Stimulated activated CD4-positive, alpha-beta T cell treated with anti-CD3 and anti-CD28 coated beads, Interleukin-15, amount 100 ng/mL, for 48 hours (primary cell): ENCODE results near the gene LGALS8.
A peak's percentile ranks its signal among the peaks of the same experiment; 100 is the strongest.
"Not testable (repeated sequence)": the region's sequence is repeated elsewhere in the genome, so short reads cannot be mapped to it uniquely, and the experiment has no call there.

ENCODE experiments used
- DNase-seq, 2 donors: peaks; one replicate each; pipeline ENCODE4 v3.0.0-alpha.2; 2020; ENCODE audit warnings: low read depth in 2 of 2

The LGALS8 gene

DNA sequence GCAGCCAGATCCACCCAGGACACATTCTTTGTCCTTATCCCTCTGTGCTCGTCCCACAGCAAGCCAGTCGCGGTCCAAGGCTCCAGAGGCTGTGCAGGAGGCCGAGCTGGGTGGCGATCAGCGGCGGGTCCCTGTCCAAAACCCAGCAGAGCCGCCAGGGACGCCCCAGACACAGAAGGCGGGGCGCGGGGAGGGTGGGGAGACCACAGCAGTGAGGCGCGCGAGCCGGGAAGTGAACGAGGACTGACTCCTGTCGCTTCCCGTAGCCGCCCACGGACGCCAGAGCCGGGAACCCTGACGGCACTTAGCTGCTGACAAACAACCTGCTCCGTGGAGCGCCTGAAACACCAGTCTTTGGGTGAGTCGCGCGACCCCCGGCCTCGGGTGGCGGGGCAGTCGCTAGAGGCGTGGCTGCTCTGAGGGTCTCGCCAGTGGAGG, at the start of gene LGALS8:
Gene LGALS8, plus strand, starts transcription at position 279 of the 438 bp plus-strand sequence. CDS start 2,089 bp downstream, outside the sequence.
- peak; percentile 85 for DNase-seq

DNA sequence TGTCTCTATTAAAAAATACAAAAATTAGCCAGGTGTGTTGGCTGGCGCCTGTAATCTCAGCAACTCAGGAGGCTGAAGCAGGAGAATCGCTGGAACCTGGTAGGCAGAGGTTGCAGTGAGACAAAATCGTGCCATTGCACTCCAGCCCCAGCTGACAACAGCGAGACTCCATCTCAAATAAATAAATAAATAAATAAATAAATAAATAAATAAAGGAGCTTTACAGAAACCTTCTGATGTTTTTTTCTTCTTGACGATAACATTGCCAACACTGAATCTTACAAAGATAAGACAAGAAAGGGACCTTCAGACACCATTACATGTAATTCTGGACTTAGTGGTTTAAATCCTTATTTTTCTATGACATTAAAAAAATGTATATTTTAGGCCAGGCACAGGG, 47.8 kb upstream of the LGALS8 start:
- no peak for DNase-seq

DNA sequence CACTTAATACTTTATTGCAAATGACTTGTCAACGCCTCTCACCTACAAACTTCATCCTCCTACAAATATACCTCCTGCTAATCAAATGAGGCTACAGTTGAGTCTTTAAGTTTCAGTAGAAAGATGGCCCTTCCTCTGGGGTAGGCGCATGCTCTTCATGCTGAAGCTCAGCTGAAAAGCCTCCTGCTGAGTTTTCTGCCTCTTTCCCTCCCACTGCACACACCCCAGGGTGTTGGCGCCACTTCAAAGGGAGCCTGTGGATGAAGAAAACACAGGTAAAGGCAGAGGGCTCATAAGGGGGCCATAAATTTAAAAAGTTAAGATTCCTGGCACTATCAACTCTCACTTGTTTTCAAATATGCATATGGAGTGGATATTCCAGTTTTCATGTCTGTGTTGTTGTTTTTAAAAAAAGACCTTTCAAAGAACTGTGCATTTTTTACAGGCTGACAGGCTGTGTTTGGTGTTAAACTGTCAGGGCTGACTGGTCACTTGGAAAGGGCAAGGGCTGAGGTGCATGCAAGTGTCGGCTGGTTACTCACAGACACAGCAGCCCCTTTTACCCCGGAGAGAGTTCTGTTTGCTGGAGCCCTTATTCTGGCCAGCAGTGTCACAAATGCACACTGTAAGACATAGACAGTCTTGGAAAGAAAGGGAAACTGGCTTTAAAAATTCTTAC, 42.9 kb upstream of the LGALS8 start:
- DNase-seq, result no peak

DNA sequence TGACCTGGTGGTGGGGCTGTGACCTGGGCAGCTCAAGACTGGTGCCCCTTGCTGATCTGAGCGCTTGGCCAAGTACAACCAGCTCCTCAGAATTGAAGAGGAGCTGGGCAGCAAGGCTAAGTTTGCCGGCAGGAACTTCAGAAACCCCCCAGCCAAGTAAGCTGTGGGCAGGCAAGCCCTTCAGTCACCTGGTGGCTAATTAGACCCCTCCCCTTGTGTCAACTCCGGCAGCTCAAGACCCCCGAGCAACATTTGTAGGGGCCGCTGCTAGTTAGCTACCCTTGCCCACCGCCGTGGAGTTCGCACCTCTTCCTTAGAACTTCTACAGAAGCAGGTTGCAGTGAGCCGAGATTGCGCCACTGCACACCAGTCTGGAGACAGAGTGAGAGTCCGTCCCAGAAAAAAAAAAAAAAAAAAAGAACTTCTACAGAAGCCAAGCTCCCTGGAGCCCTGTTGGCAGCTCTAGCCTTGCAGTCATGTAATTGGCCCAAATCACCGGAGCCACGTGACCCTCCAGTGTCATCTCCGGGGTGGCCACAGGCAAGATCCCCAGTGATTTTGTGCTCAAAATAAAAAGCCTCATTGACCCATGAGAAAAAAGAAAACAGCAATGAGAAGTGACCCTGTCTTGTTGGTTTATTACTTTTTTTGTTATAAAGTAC, 39.3 kb upstream of the LGALS8 start:
- DNase-seq, result no peak

DNA sequence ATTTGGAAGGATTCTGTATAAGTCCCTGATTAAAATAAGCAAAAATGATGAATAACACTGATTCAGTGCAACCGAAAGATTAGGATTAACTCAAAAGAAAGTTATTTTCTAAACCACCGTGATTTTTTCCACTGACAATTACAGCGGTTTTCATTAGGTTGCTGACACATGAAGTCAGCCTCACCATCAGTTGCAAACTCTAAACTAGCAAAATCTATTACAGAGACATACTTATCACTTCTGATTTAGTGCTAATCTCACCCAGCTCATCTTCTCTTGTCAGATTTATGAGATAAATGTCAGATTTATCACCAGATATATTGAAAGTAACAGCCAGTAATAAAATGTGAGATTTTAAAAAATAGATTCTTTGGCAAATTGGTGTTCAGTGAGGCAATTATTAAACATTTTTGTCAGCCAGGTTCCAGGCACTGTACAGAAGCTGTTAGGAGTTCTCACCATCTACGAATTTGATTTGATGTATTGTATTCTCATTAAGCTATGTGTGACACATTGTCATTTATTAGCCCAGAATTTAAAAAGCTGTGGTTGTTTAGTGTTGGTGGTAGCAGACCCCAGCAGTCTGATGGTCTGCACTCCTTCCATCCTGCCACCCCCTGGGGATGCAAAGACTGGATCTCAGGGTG, 37.3 kb upstream of the LGALS8 start:
- no peak for DNase-seq

DNA sequence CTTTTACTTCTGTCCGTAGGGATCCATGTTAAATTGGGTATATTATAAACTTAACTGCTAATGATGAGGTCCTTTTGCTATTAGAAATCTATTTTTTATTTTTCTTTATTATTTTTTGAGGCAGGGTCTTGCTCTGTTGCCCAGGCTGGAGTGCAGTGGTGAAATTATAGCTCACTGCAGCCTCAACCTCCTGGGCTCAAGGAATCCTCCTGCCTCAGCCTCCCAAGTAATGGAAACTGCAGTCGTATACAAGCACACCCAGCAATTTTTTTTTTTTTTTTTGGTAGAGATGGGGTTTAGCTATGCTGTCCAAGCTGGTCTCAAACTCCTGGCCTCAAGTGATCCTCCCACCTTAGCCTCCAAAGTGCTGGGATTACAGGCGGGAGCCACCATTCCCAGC, 34.6 kb upstream of the LGALS8 start:
- not testable (repeated sequence) for DNase-seq

DNA sequence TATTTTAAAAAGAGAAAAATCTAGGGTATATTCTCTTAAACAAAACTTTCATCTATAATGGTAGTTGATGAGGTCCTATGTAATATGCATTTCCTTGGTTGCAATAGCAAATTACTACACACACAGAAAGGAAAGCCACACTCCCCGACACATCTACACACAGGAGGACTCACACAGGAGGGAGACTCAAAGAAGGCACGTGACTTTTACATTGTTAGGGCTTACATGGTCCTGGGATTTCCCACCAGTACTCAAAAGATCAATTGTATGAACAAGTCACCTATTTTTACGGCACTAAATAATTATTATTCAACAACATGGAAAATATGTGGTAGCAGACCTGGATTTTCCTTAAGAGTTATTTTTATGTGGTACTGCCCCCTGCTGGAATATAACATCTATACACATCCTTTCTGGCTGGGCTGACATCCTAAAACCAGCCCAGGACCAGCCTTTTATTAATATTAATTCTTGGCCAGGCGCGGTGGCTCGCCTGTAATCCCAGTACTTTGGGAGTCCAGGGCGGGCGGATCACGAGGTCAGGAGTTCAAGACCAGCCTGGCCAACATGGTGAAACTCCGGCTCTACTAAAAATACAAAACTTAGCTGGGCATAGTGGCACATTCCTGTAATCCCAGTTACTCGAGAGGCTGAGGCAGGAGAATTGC, 33.9 kb upstream of the LGALS8 start:
- no peak for DNase-seq

DNA sequence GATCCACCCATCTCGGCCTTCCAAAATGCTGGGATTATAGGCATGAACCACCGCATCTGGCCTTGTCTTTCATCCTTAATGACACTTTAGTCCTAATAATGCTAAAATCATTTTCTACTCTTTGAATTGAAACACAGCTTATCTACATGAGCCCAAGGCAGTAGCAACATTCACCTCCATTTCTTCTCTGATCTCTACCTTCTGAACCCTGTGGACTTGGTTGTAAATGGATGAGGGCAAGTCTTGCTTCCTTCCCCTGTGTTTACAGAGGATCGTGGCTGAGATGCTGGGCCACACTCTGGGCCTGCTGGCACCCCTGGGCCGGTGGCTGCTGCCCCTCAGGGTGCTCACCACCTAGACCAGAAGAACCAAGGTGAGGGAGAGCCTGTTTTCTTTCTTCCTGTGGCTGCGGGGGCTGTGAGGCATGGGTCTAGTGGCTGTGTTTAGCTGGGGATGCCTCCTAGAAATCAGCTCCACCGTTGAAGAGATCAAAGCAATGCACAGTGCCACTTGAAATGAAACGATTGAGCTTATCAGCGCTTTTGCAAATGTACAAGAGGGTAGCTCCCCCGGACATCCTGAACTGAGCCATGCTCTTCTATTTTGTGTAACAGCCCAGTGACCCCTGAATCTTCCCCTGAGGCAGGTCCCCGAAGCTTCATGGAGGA, 32.2 kb upstream of the LGALS8 start:
- DNase-seq, result no peak

DNA sequence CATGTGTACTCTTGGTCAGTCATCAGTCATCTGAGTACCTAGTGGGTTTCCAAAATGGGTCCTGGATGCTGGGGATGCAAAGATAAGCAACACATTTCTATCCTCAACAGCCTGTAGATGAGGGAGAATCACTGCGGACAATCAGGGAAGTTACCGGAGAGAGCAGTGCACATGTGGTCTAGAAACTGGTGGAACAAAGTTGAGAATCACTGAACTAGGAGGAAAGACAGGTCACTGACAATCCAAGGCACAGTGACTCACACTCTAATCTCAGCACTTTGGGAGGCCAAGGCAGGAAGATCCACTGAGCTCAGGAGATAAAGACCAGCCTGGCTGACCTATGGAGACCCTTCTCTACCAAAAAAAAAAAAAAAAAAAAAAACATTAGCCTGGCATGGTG, 31.4 kb upstream of the LGALS8 start:
- no peak for DNase-seq

DNA sequence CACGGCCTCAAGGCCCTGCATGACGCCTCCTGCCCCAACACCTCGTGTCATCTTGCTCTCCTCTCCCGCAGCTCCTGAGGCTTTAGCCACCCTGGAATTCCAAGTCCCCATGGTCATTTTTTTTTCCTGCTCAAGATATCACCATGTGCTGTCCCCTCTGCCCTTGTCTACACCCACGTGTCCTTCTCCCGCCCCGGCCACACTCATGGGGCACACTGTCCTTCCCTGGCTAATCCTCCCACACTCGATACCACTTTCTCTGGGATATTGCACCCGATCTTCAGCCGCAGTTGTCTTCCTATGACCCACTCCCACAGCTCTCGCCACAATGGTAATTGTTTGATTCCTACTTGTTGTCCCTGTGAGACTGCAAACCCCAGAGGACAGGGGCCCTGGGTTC, 29.7 kb upstream of the LGALS8 start:
- no peak for DNase-seq

DNA sequence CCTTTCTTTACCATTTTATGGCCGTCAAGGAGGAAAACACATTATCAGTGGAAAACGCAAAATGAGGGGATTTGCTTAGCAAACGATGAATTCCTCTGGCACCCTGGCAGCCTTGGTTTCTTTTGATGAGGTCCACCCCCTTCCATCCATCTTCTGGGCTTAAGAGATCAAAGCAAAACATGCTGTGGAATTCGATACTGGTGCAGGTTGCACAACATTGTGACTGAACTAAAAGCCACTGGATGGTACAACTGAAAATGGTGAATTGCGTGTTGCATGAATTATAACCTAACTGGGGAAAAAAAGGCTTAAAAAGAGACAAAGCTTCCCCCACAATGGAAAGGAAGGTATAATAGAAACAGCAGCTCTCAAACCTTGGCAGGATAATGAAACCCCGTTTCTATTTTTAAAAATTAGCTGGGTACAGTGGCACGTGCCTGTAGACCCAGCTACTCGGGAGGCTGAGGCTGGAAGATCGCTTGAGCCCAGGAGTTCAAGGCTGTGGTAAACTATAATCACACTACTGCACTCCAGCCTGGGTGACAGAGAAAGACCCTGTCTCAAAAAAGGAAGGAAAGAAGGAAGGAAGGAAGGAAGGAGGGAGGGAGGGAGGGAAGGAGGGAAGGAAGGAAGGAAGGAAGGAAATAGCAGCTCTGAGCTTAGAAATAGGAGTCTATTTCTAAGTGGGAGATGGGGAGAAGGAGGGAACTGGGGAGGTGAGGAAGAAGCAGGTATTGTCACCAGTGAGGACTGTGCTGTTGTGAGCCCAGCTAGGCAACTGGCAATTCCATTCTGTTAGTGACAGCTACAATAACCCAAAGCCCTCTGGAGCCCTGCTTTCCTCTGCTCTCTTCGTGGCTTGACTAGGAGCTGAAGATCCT, 29.0 kb upstream of the LGALS8 start:
- DNase-seq, result no peak

DNA sequence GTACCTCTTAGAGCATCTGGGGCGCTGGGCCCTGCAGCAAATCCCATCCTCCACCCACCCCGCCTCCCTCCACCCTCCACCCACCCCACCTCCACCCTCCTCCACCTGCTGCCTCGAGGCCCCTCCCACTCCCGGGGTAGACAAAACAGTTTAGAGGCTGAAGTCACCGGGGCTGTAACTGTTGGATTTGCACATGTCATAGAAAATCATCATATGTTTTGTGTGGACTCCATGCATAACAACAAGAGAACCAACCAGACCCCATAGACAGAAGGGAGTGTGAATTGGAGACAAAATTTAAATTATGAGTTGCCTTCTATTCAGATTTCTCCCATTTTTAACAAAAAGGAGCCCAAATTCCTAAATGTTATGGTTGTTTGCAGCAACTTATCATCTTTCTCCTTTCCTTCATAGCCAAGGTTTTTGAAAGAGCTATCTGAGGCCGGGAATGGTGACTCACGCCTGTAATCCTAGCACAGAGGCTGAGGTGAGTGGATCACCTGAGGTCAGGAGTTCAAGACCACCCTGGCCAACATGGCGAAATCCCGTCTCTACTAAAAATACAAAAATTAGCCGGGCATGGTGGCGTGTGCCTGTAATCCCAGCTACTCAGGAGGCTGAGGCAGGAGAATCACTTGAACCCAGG, 28.2 kb upstream of the LGALS8 start:
- DNase-seq, result no peak

DNA sequence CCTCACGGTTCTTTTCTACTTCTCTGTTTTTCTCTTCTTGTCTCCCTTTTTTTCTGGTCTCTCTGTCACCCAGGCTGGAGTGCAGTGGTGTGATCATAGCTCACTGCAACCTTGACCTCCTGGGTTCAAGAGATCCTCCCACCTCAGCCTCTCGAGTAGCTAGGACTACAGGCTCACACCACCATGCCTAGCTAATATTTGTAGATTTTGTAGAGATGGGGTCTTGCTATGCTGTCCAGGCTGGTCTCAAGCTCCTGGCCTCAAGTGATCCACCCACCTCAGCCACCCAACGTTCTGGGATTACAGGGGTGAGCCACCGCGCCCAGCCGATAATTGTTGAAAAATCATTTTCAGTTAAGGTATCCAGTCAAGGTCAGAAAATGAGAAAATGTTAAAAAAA, 25.9 kb upstream of the LGALS8 start:
- no peak for DNase-seq

DNA sequence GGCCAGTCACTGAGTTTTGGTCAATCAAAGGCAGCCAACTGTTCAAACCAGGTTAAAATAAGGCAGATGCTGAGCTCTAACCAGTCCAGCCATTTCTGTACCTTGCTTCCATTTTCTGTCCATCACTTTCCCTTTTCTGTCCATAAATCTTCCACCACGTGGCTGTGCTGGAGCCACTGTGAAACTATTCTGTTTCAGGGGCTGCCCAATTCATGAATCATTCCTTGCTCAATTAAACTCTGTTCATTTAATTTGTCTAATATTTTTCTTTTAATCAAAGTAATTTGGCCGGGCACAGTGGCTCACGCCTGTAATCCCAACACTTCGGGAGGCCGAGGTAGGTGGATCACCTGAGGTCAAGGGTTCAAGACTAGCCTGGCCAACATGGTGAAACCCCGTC, 22.7 kb upstream of the LGALS8 start:
- DNase-seq, result no peak

DNA sequence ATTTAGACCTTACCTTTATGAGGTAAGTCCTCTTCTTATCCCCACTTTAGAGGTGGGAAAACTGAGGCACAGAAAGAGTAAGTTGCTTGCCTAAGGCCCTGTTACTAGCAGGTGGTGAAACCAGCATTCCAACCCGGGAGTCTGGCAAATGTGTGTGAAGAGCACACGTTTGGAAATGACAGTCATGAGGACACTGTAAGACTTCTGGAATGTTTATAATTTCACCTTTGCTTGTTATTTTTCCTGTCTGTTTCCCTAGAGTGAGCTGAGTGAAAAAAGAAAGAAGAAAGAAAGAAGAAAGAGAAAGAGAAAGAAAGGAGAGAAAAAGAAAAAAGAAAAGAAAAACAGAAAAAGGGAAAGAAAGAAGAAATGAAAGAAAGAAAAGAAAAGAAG, 21.2 kb upstream of the LGALS8 start:
- no peak for DNase-seq

DNA sequence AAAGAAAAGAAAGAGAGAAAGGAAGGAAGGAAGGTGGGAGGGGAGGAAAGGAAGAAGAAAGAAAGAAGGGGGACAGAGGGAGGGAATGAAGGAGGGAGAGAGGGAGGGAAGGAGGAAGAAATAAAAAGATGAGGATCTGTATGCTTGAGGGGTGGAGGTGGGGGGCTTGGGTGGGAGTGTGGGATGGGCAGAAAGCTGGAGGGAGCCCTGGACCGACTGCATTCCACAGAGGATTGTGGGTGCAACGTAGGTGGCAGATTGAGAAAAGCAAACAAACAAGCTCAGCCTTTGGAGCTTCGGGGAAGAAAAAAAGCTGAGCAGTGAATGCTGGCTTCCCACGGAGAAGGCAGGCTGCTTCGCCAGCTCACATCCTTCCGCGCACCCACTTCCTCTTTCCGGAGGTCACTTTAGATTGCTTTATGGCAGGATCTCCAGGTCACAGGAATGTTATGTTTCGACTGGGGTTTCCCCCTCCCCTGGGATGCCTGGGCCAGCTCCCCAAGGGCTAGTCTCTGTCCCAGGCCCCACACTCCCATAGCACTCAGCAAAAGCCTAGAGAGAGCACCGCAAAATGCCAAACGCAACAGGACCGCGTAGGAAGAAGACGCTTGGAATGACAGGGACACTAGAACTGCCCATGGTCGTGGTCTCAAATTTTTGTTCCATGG, 20.7 kb upstream of the LGALS8 start:
- DNase-seq, result no peak

DNA sequence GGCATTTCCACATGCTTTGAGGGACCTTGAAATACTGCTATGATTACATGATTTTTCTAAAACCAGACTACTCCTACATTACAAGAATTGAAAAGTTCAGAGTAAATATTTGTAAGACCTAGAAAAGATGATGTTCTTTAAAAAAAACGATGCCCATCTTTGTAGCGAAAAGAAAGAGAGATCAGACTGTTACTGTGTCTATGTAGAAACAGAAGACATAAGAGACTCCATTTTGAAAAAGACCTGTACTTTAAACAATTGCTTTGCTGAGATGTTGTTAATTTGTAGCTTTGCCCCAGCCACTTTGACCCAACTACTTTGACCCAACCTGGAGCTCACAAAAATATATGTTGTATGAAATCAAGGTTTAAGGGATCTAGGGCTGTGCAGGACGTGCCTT, 19.4 kb upstream of the LGALS8 start:
- not testable (repeated sequence) for DNase-seq

DNA sequence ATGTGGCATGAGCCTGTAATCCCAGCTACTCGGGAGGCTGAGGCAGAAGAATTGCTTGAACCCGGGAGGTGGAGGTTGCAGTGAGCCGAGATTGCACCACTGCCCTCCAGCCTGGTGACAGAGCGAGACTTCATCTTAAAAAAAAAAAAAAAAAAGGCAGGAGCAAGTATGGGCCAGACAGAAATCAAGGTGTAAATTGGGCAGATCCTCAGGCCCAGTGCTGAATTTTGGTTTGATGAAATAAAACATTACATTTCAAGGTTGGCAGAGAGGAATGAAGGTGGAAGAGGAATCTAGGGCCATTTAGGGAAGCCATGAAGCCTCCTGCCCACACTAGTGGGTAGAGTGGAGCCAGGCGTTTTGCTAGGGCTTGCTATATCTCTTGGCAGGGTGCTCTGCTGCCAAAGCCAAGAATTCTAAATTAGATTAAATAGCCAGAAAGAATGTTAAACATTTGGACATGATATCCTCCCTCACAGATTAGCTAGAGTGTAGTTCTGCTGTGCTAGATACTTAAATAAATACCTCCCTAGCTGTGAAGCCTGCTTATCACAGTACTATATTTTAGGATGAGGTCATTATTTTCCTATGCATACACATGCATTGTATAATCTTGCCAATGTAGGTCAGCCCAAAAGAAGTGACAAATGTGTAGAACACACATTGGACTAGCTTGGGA, 16.6 kb upstream of the LGALS8 start:
- DNase-seq, result no peak

DNA sequence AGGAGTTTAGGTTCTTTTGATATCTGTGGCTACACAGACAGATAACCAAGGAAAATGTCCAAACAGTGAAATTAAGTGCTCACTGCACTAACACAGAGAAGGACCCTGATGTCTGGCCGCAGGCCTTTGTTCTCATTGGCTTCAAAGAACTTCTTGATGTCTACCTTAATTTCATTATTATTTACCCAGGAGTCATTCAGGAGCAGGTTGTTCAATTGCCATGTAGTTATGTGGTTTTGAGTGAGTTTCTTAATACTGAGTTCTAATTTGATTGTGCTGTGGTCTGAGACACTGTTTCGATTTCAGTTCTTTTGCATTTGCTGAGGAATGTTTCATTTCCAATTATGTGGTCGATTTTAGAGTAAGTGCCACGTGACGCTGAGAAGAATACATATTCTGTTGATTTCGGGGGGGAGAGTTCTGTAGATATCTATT, 15.2 kb upstream of the LGALS8 start:
- DNase-seq, result no peak
